H1 (cell line): ENCODE data around the gene MCUB. TPM values are rescaled to one million over a fixed set of nuclear protein-coding genes. Genes with fewer than 3 reads are reported as not detected.

ENCODE experiments used
- CTCF ChIA-PET: fragments of 300-600 bp; sonication (Branson Sonifier 250); formaldehyde crosslinking; loops from one replicate; lab custom pipeline; 2021; ENCODE audit not compliant: partially characterized antibody; lab: Charles Lee
- POLR2A ChIA-PET: fragments of 300-600 bp; sonication (Branson Sonifier 250); formaldehyde crosslinking; loops from one replicate; lab custom pipeline; 2021; ENCODE audit warnings: inconsistent platforms; ENCODE audit not compliant: partially characterized antibody; lab: Charles Lee
- DNase-seq, 2 experiments: peaks; one replicate each; pipeline versions ENCODE4 v3.0.0 to v3.0.0-alpha.2; 2010 to 2022; ENCODE audit warnings: low spot score in 2 of 2, low read depth in 1 of 2, mixed read lengths in 1 of 2
- FAIRE-seq: peaks from 2 replicates; lab custom pipeline; 2011; peaks lifted over from hg19 to GRCh38; lab: Jason Lieb, UNC
- H2AFZ ChIP-seq: 2 replicates; pipeline ENCODE4 v1.8.1; 2012; ENCODE audit warnings: low read length, inconsistent platforms
- H2AK5ac ChIP-seq: 2 replicates; pipeline ENCODE4 v1.6.1; 2013; ENCODE audit warnings: low read depth, low read length
- H2BK120ac ChIP-seq: replicated peaks from 2 replicates; pipeline ENCODE3; 2013; ENCODE audit warnings: low read depth, low read length, inconsistent platforms
- H2BK12ac ChIP-seq: 2 replicates; pipeline ENCODE4 v1.6.1; 2013; ENCODE audit warnings: low read depth, low read length
- H2BK15ac ChIP-seq: 2 replicates; pipeline ENCODE4 v1.6.1; 2013; ENCODE audit warnings: low read length
- H2BK20ac ChIP-seq: 2 replicates; pipeline ENCODE4 v1.6.1; 2013; ENCODE audit warnings: low read length
- H2BK5ac ChIP-seq: 2 replicates; pipeline ENCODE4 v1.6.1; 2013; ENCODE audit warnings: low read depth, low read length
- H3K14ac ChIP-seq: 2 replicates; pipeline ENCODE4 v1.6.1; 2013; ENCODE audit warnings: inconsistent platforms; ENCODE audit not compliant: insufficient read length
- H3K18ac ChIP-seq: 2 replicates; pipeline ENCODE4 v1.6.1; 2013; ENCODE audit warnings: low read length; ENCODE audit errors: extremely low read depth
- H3K23ac ChIP-seq: 2 replicates; pipeline ENCODE4 v1.6.1; 2013; ENCODE audit warnings: inconsistent platforms; ENCODE audit not compliant: insufficient read length
- H3K23me2 ChIP-seq: 2 replicates; pipeline ENCODE4 v1.6.1; 2013; ENCODE audit warnings: low read depth, low read length
- H3K27ac ChIP-seq: 2 replicates; pipeline ENCODE4 v1.6.1; 2011; ENCODE audit warnings: low read depth, low read length, inconsistent platforms
- H3K27me3 ChIP-seq, 4 experiments: replicated peaks in 1 of 4; 1 replicate in 1 of 4; 2 replicates in 3 of 4; pipeline versions ENCODE4 v1.6.1 to v1.8.1; 2011 to 2013; ENCODE audit warnings: low read length in 3 of 4, mild to moderate bottlenecking in 3 of 4, inconsistent platforms in 2 of 4, mixed read lengths in 2 of 4, moderate library complexity in 1 of 4; ENCODE audit not compliant: control insufficient read depth in 3 of 4, insufficient read depth in 3 of 4; ENCODE audit errors: extremely low read depth in 1 of 4
- H3K36me3 ChIP-seq, 4 experiments: 2 replicates each; pipeline versions ENCODE4 v1.6.1 to v1.8.1; 2011 to 2013; ENCODE audit warnings: mild to moderate bottlenecking in 4 of 4, low read length in 3 of 4, moderate library complexity in 2 of 4, control low read depth in 1 of 4, inconsistent platforms in 1 of 4; ENCODE audit not compliant: insufficient read depth in 4 of 4, control insufficient read depth in 2 of 4
- H3K4ac ChIP-seq: replicated peaks from 2 replicates; pipeline ENCODE3; 2013; ENCODE audit warnings: low read length, low read depth, mixed read lengths, inconsistent platforms; ENCODE audit not compliant: insufficient read length
- H3K4me1 ChIP-seq, 4 experiments: replicated peaks in 1 of 4; 1 replicate in 1 of 4; 2 replicates in 3 of 4; pipeline versions ENCODE4 v1.6.1 to v1.8.1; 2011 to 2013; ENCODE audit warnings: low read length in 3 of 4, inconsistent platforms in 2 of 4, mixed read lengths in 1 of 4; ENCODE audit not compliant: insufficient read depth in 4 of 4, control insufficient read depth in 3 of 4
- H3K4me2 ChIP-seq, 2 experiments: 2 replicates each; pipeline versions ENCODE4 v1.6.1 to v1.8.1; 2011 to 2013; ENCODE audit warnings: low read depth in 2 of 2, low read length in 2 of 2, control low read depth in 1 of 2, inconsistent platforms in 1 of 2, mild to moderate bottlenecking in 1 of 2; ENCODE audit not compliant: insufficient read depth in 1 of 2
- H3K4me3 ChIP-seq, 4 experiments: fragments of 200-600, 300-600 bp in 1 of 4; sonication (generic), shearing (Covaris generic), sonication (Bioruptor Twin) in 1 of 4; 2 replicates each; pipeline versions ENCODE4 v1.5.1 to v1.8.1; 2011 to 2016; ENCODE audit warnings: low read length in 4 of 4, low read depth in 3 of 4, control low read depth in 2 of 4, inconsistent platforms in 2 of 4, mild to moderate bottlenecking in 2 of 4, mixed read lengths in 1 of 4, moderate library complexity in 1 of 4; ENCODE audit not compliant: insufficient read depth in 2 of 4; ENCODE audit errors: extremely low read depth in 1 of 4
- H3K56ac ChIP-seq: replicated peaks from 2 replicates; pipeline ENCODE3; 2013; ENCODE audit warnings: low read depth, mild to moderate bottlenecking, mixed read lengths, low read length, inconsistent platforms; ENCODE audit not compliant: insufficient read length
- H3K79me1 ChIP-seq: 2 replicates; pipeline ENCODE4 v1.6.1; 2013; ENCODE audit warnings: low read depth, low read length, control low read depth
- H3K79me2 ChIP-seq, 2 experiments: 2 replicates each; pipeline versions ENCODE4 v1.6.1 to v1.8.1; 2012 to 2013; ENCODE audit warnings: low read length in 2 of 2, mild to moderate bottlenecking in 2 of 2, inconsistent platforms in 1 of 2; ENCODE audit not compliant: insufficient read depth in 2 of 2, control insufficient read depth in 1 of 2
- H3K9ac ChIP-seq, 4 experiments: replicated peaks in 1 of 4; 1 replicate in 1 of 4; 2 replicates in 3 of 4; pipeline versions ENCODE4 v1.6.1 to v1.8.1; 2011 to 2013; ENCODE audit warnings: low read depth in 3 of 4, low read length in 3 of 4, control low read depth in 2 of 4, mild to moderate bottlenecking in 2 of 4, moderate library complexity in 2 of 4, inconsistent platforms in 1 of 4; ENCODE audit errors: extremely low read depth in 1 of 4
- H3K9me3 ChIP-seq, 2 experiments: 2 replicates each; pipeline versions ENCODE4 v1.6.1 to v1.8.1; 2012 to 2013; ENCODE audit warnings: mild to moderate bottlenecking in 2 of 2, moderate library complexity in 2 of 2, control low read depth in 1 of 2, inconsistent platforms in 1 of 2, low read depth in 1 of 2, low read length in 1 of 2, mixed read lengths in 1 of 2; ENCODE audit not compliant: insufficient read depth in 2 of 2
- H4K20me1 ChIP-seq, 2 experiments: replicated peaks in 1 of 2; 2 replicates each; pipeline versions ENCODE3 to v1.8.1; 2011 to 2013; ENCODE audit warnings: inconsistent platforms in 2 of 2, low read length in 2 of 2, mild to moderate bottlenecking in 1 of 2; ENCODE audit not compliant: insufficient read depth in 2 of 2, control insufficient read depth in 1 of 2
- H4K5ac ChIP-seq: 2 replicates; pipeline ENCODE4 v1.6.1; 2013; ENCODE audit warnings: low read length, low read depth, mixed read lengths, inconsistent platforms; ENCODE audit not compliant: insufficient read length
- H4K8ac ChIP-seq: 2 replicates; pipeline ENCODE4 v1.8.0; 2013; ENCODE audit warnings: mild to moderate bottlenecking, moderate library complexity, low read length, inconsistent platforms; ENCODE audit not compliant: insufficient read depth; ENCODE audit errors: extremely low read depth
- H4K91ac ChIP-seq: replicated peaks from 2 replicates; pipeline ENCODE3; 2013; ENCODE audit warnings: low read length, mixed read lengths, inconsistent platforms; ENCODE audit not compliant: insufficient read length
- PHF8 ChIP-seq: fragments of 200-600 bp; sonication (generic); conservative IDR thresholded peaks from 2 replicates; pipeline ENCODE4 v1.7.1; 2012; ENCODE audit warnings: low read depth, mild to moderate bottlenecking, inconsistent platforms, low read length, moderate library complexity
- RAD21 ChIP-seq, 2 experiments: IDR thresholded peaks in 1 of 2; conservative IDR thresholded peaks in 1 of 2; 2 replicates each; pipeline ENCODE4 v1.6.1; 2011; ENCODE audit warnings: low read depth in 2 of 2, low read length in 2 of 2, improper control_type of control experiment in 1 of 2, inconsistent platforms in 1 of 2, mild to moderate bottlenecking in 1 of 2, moderate library complexity in 1 of 2
- RFX5 ChIP-seq: IDR thresholded peaks from 2 replicates; pipeline ENCODE4 v1.6.1; 2011; ENCODE audit warnings: low read depth, low read length, improper control_type of control experiment, borderline replicate concordance
- WGBS, 2 experiments: shearing (Covaris generic) in 1 of 2; methylation state at CpG; one replicate each; pipeline versions ENCODE4 v1.1.6 to v1.1.7; 2013 to 2015; ENCODE audit warnings: low lambda C conversion rate in 2 of 2, mixed read lengths in 2 of 2, inconsistent platforms in 1 of 2, low coverage in 1 of 2, missing lambda C conversion rate in 1 of 2; ENCODE audit not compliant: insufficient replicate concordance in 2 of 2, insufficient coverage in 1 of 2, insufficient read length in 1 of 2; ENCODE audit errors: extremely low coverage in 1 of 2, missing lambda C conversion rate in 1 of 2; 5-methylcytosine and 5-hydroxymethylcytosine counted together
- polyA plus RNA-seq, 7 experiments: library from polyadenylated mRNA; depleted of rRNA in 3 of 7; stranded (reverse) in 5 of 7; unstranded in 2 of 7; fragments of >200 nt in 5 of 7; fragments of 200-250 nt in 2 of 7; gene quantifications; 1 replicate in 5 of 7; 2 replicates in 1 of 7; 4 replicates in 1 of 7; pipeline versions ENCODE4 v1.2.1 to v1.2.3, GENCODE V29; 2011 to 2013; ENCODE audit warnings: missing spikeins in 2 of 7, mixed read lengths in 2 of 7
- total RNA-seq: library from RNA; stranded (reverse); fragmentation: NEBNext Ultra II Directional; extraction: Animal tissue kit (Norgen Biotek cat#: 25700); gene quantifications from 2 replicates; pipeline ENCODE4 v1.2.1, GENCODE V29; 2021

MCUB gene
- total and polyA plus RNA-seq, 2 of the 8 experiments (the other 6 are each of a cell fraction or from before 2014, with no cell fraction given): 15.2 to 19.4 TPM

- no peak overlapping the region for H3K18ac ChIP-seq
- no peak overlapping the region for H4K5ac ChIP-seq
- no peaks in the 10 kb centered on the region for H3K36me3 ChIP-seq
- no peak overlapping the region for H3K56ac ChIP-seq
- no peak overlapping the region for H3K4me3 ChIP-seq
- no peak overlapping the region for H2AK5ac ChIP-seq
- no peak overlapping the region for H3K4ac ChIP-seq
- no peak overlapping the region for H2BK120ac ChIP-seq
- H3K79me1 ChIP-seq: no peaks in the 10 kb centered on the region; the same call in 1 of the 2 replicates
- no peak overlapping the region for H4K8ac ChIP-seq
- H3K23me2 ChIP-seq: no peaks in the 10 kb centered on the region
- no peak overlapping the region for H3K14ac ChIP-seq
- H2AFZ ChIP-seq: no peak overlapping the region
- CTCF ChIA-PET: interaction anchor here (0.7 to 1.7 kb wide), 12 partner anchors 11 to 226 kb away, joined by 3 to 8 read pairs (median 3); partner anchors contain the start of gene SEC24B
- no peak for FAIRE-seq
- H3K79me2 ChIP-seq: no peaks in the 10 kb centered on the region
- POLR2A ChIA-PET: no interaction called here
- DNase-seq: no peak
- H3K4me1 ChIP-seq: peaks cover 1 to 10% (median 3%) of the 10 kb centered on the region in 4 experiments; a peak in 5 of 7 replicates
- H4K20me1 ChIP-seq: no peaks in the 10 kb centered on the region
- H3K4me2 ChIP-seq: 0 out of 4 replicates have a peak overlapping the region, but pooled peaks of 1 of the 2 experiments have one; percentile 4
- no peak overlapping the region for H2BK12ac ChIP-seq
- no peaks in the 10 kb centered on the region for H3K27me3 ChIP-seq
- WGBS, 2 experiments: 85% methylated on average over 6 of the region's 6 CpGs; no CpG with 5 or more reads in 1 of the 2 experiments
- no peak overlapping the region for H4K91ac ChIP-seq
- TF ChIP-seq PHF8 (no peak), RAD21 (IDR thresholded peaks at IDR 0.05 in 1 of 2, conservative IDR thresholded peaks at IDR 0.05 in 1 of 2; ENCODE audit: low read depth in 2 of 2, low read length in 2 of 2) (peak; percentile 27 to 38), RFX5 (no peak)
- H3K9me3 ChIP-seq: no peaks in the 10 kb centered on the region
- H3K23ac ChIP-seq: no peak overlapping the region
- no peak overlapping the region for H3K9ac ChIP-seq
- H3K27ac ChIP-seq: no peak overlapping the region
- H2BK20ac ChIP-seq: no peak overlapping the region
- H2BK15ac ChIP-seq: no peak overlapping the region
- H2BK5ac ChIP-seq: no peak overlapping the region
Observed at GRCh38 chr4:109658871-109659410, 98.9 kb downstream of the MCUB start.
